ENCODE measurements around the gene SEC11C. TPM values are rescaled to one million over a fixed set of nuclear protein-coding genes. Genes with fewer than 3 reads are reported as not detected.

SEC11C gene
- total and polyA plus RNA-seq, 9 of the 15 experiments (the other 6 are each of a cell fraction or from before 2014, with no cell fraction given) = 22.0 to 71.3 (median 36.5) TPM

GRCh38 chr18:59123588-59124369 lies 15.9 kb upstream of the SEC11C start:
- Histone ChIP-seq H4K20me1 (replicated peaks; ENCODE audit: control insufficient read depth, insufficient read depth, low read length) (no peaks in the 10 kb centered on the region), H3K9me1 (ENCODE audit: control insufficient read depth, insufficient read depth, low read length) (no peaks in the 10 kb centered on the region), H3K9ac (ENCODE audit: insufficient read depth in 1 of 2, low read depth in 2 of 2, low read length in 2 of 2) (no peak overlapping the region), H2AFZ (ENCODE audit: low read depth, low read length) (no peak overlapping the region), H3K9me3 (replicated peaks; ENCODE audit: control insufficient read depth, insufficient read depth, low read depth, low read length) (no peaks in the 10 kb centered on the region), H3K27me3 (ENCODE audit: control insufficient read depth in 2 of 2, insufficient read depth in 2 of 2, low read length in 2 of 2) (peaks cover 0 to 4% of the 10 kb centered on the region in 2 experiments; a peak in 1 of 5 replicates), H3K4me2 (ENCODE audit: insufficient read depth, low read length) (no peak overlapping the region), H3K4me1 (replicated peaks in 1 of 2; ENCODE audit: control insufficient read depth in 2 of 2, insufficient read depth in 2 of 2, low read length in 2 of 2) (no peaks in the 10 kb centered on the region), H3K4me3 (no peak overlapping the region), H3K36me3 (ENCODE audit: control insufficient read depth, insufficient read depth, low read length) (no peaks in the 10 kb centered on the region), H3K79me2 (ENCODE audit: control insufficient read depth, insufficient read depth, low read length) (no peaks in the 10 kb centered on the region), H3K27ac (ENCODE audit: extremely low read depth, low read depth, low read length) (no peak overlapping the region)
- DNase-seq (ENCODE audit: extremely low read depth in 1 of 4, low spot score in 3 of 4) = no peak
- CTCF ChIA-PET (ENCODE audit: low intra/inter-chr PET ratio) = no interaction called here
- ATAC-seq = no peak
- FAIRE-seq = no peak
- intact Hi-C loops (cut with micrococcal nuclease) = no loop called here
- WGBS (ENCODE audit: insufficient coverage, low coverage, missing lambda C conversion rate) = 0% methylated on average over 5 of the region's 5 CpGs
- in situ Hi-C loops (cut with MboI) = no loop called here
- POLR2A ChIA-PET = interaction anchor here (0.6 to 1.0 kb wide), 2 partner anchors 11 to 43 kb away, joined by 3 read pairs; no protein-coding TSS in a partner anchor
- no TSS peak for BruUV-seq (replicated peaks)
- TF ChIP-seq L3MBTL2 (IDR thresholded peaks at IDR 0.05) (no peak), CBX5 (IDR thresholded peaks at IDR 0.05; ENCODE audit: borderline replicate concordance, low read depth) (no peak), FOXK1 (CRISPR knock-in tag; IDR thresholded peaks at IDR 0.05; ENCODE audit: borderline replicate concordance) (no peak), HMGXB4 (CRISPR knock-in tag; IDR thresholded peaks at IDR 0.05) (no peak), ZNF124 (CRISPR knock-in tag; IDR thresholded peaks at IDR 0.05) (no peak), TAF1 (IDR thresholded peaks at IDR 0.05; ENCODE audit: control insufficient read depth, extremely low read depth, insufficient read depth, low read length, severe bottlenecking) (no peak), SIN3A (IDR thresholded peaks at IDR 0.05; ENCODE audit: borderline replicate concordance in 2 of 2, control insufficient read depth in 1 of 2, low read depth in 2 of 2, low read length in 2 of 2) (no peak), FUS (optimal IDR thresholded peaks at IDR 0.05; ENCODE audit: low read depth, low read length) (no peak), RFX7 (CRISPR knock-in tag; IDR thresholded peaks at IDR 0.05) (no peak), MAFG (tag; conservative IDR thresholded peaks at IDR 0.05) (no peak)
- TF ChIP-seq, protein P1, sequence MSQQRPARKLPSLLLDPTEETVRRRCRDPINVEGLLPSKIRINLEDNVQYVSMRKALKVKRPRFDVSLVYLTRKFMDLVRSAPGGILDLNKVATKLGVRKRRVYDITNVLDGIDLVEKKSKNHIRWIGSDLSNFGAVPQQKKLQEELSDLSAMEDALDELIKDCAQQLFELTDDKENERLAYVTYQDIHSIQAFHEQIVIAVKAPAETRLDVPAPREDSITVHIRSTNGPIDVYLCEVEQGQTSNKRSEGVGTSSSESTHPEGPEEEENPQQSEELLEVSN (IDR thresholded peaks at IDR 0.05; ENCODE audit: borderline replicate concordance in 1 of 2, extremely low read depth in 1 of 2, insufficient read depth in 1 of 2, insufficient read length in 1 of 2, low read depth in 1 of 2, low read length in 1 of 2, poor library complexity in 1 of 2, severe bottlenecking in 1 of 2) = no peak
- TF ChIP-seq, protein P2, sequence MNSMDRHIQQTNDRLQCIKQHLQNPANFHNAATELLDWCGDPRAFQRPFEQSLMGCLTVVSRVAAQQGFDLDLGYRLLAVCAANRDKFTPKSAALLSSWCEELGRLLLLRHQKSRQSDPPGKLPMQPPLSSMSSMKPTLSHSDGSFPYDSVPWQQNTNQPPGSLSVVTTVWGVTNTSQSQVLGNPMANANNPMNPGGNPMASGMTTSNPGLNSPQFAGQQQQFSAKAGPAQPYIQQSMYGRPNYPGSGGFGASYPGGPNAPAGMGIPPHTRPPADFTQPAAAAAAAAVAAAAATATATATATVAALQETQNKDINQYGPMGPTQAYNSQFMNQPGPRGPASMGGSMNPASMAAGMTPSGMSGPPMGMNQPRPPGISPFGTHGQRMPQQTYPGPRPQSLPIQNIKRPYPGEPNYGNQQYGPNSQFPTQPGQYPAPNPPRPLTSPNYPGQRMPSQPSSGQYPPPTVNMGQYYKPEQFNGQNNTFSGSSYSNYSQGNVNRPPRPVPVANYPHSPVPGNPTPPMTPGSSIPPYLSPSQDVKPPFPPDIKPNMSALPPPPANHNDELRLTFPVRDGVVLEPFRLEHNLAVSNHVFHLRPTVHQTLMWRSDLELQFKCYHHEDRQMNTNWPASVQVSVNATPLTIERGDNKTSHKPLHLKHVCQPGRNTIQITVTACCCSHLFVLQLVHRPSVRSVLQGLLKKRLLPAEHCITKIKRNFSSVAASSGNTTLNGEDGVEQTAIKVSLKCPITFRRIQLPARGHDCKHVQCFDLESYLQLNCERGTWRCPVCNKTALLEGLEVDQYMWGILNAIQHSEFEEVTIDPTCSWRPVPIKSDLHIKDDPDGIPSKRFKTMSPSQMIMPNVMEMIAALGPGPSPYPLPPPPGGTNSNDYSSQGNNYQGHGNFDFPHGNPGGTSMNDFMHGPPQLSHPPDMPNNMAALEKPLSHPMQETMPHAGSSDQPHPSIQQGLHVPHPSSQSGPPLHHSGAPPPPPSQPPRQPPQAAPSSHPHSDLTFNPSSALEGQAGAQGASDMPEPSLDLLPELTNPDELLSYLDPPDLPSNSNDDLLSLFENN (IDR thresholded peaks at IDR 0.05; ENCODE audit: low read depth in 2 of 2, low read length in 2 of 2) = no peak
